A172 (cell line): ENCODE measurements around the gene PARL. TPM values are rescaled to one million over a fixed set of nuclear protein-coding genes. Genes with fewer than 3 reads are reported as not detected.

Experiments used
- DNase-seq: peaks from one replicate; pipeline ENCODE4 v3.0.0-alpha.2; 2015; ENCODE audit warnings: low spot score
- total RNA-seq: library from RNA; depleted of rRNA; stranded (reverse); fragments of >200 nt; shearing (Covaris generic); gene quantifications from 2 replicates; pipeline ENCODE4 v1.2.3, GENCODE V29; 2014

The PARL gene
- total RNA-seq, 1 experiment from 2014 or later, result 45.8 TPM

GRCh38 chr3:183818041-183818620 is 66.5 kb downstream of the PARL start:
- DNase-seq, result no peak

DNA sequence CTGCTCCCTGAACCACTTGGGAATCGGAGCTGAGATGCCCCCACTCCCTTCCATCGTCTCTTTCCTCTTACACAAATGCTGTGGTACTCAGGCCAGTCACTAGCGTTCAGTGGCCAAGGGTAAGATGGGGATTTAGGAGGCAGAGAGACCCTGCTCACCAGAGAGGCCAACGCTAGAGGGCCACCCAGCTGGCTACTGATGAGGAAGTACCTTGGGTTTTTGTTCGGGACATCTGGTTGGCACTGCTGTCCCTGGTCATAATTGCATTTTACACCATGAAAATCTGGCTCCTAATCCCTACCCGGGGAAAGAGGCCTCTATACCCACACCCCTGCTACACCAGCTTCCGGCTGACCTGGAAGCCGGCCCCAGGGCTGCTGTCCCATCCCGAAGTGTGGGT is 67.0 kb downstream of the PARL start:
- DNase-seq, result no peak

DNA sequence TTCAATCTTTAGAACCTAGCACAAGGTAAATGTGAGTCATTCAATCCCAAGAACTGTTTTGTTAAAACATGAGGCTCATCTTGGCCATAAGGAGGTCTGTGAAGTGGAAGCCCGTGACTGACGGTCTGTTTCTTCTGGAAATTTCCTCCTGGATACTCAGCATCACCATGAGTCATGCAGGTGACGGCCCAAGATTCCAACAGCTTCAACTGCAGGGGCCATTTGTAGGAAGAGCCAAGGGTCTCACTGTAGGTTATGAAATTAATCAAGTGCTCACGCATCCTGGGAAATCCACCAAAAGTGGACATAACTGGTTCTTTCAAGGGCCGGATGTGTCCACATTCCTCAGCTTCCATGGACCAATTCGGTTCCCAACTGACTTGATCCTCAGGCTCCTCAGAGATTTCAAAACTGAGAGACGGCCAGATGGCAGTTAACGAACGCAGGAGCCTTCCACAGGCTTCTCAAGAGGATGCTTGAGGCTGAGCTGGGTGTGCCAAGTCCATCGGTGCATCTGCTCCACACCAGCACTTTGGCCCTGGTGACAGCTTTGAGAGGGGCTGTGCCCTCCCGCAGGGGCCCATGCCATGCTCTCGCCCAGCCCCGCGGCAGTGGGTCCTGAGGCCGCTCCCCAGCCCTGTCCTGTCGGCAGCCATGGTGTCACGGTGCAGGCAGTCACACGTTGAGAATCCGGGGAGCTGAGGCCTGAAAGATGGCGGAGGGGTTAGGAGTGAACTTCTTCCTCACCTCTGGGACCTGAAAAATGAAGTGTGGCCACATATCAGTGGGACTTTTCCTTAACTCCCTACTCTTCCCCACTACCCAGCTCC is 67.8 kb downstream of the PARL start:
- no peak for DNase-seq

- no peak for DNase-seq
These were observed 68.7 kb downstream of the PARL start for GRCh38 chr3:183815951-183816475.

- DNase-seq, result no peak
These were observed 69.1 kb downstream of the PARL start for GRCh38 chr3:183815563-183815940.

GRCh38 chr3:183814240-183814639 is 70.4 kb downstream of the PARL start:
- DNase-seq, result no peak

DNA sequence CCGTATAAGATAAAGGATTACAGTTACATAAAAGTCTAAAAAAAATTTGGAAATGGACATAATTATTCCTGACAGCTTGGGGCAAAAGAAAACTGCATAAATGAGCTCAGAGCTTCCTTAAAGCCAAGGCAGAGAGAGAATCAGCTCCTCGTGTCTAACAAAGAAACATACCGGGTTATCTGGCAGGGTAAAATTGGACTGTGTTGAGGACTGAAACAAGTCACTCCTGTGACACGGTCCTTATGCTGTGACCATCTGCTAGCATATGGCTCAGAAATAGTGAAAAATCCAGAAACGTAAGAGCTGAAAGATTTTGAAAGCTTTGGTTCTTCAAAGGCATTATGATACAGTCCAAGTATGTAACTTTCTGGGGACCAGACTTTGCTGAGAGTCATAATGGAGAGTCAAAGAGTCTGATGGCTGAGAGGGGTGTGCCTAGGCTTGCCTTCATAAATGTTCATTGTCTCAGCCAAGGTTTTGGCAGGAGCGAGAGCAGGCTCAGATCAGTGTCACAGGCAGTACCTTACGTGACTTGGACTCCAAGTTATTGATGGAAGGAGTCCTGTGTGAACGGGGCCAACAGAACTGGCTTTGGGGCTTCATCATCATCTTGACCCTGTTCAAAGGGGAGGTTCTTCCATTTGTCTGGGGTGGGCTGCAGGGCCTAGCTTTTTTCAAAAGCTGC is 71.8 kb downstream of the PARL start:
- no peak for DNase-seq

DNA sequence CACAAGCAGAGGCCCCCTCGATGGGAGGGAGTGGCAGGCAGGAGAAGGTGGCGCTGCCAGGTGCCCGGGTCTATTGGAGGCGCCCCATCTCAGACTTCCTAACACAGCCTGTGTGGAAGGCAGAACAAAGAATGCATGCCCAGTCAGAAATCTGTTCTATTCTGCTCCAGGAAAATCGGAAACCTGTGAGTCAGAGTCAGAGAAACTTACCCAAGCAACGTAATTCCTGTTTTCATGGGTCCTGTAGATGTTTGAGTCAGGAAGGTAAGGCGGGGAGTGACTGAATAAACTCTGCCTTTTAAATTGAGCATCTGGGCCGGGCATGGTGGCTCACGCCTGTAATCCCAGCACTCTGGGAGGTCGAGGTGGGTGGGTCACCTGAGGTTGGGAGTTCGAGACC is 73.0 kb downstream of the PARL start:
- no peak for DNase-seq

- no peak for DNase-seq
These were observed 73.8 kb downstream of the PARL start for GRCh38 chr3:183810643-183811594.

- DNase-seq, result no peak
These were observed 75.4 kb downstream of the PARL start for GRCh38 chr3:183809270-183809669.

DNA sequence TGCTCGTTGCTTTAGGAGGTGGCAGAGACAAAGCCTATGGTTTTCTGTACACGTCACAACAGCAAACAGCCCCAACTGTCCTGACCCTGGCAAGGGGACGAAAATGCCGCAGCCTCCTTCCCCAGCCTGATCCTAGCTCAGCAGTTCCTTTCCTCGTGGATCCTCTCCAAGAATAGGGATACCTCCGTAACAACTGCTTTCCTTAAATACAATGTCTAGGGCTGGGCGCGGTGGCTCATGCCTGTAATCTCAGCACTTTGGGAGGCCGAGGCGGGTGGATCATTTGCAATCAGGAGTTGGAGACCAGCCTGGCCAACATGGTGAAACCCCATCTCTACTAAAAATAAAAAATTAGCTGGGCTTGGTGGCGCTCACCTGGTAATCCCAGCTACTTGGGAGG is 76.3 kb downstream of the PARL start:
- no peak for DNase-seq

GRCh38 chr3:183807881-183808280 is 76.8 kb downstream of the PARL start:
- DNase-seq, result no peak

- DNase-seq, result no peak
These were observed 77.4 kb downstream of the PARL start for GRCh38 chr3:183807209-183807728.

- no peak for DNase-seq
These were observed 81.7 kb downstream of the PARL start for GRCh38 chr3:183802989-183803388.

- DNase-seq, result no peak
These were observed 83.1 kb downstream of the PARL start for GRCh38 chr3:183801601-183802000.

DNA sequence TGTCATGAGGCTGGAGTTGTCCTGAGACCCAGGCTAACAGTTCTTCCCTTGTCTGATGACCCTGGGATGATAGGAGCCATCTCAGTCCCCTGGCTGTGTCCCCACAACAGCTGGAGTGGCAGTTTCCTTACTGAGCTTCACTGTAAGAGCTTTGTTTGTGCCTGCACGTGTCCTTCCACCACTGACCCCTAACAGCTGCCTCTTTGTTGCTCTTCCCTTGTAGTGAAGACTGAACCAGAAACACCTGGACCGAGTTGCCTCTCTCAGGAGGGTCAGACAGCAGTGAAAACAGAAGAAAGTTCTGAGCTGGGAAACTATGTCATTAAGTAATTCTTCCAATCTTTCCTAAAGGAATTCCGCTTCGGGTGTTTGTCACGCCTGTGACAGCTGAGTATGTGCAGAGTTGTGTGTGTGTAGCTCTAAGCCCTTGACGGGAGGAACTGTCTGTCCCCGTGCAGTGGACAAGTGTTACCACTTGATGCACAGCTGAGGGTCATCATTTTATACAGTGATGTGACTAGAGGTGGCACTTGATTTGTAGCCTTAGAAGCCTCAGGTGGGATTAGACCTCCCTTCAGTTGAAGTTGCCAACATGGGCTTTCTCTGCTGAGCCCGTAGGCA is 84.3 kb downstream of the PARL start:
- no peak for DNase-seq

DNA sequence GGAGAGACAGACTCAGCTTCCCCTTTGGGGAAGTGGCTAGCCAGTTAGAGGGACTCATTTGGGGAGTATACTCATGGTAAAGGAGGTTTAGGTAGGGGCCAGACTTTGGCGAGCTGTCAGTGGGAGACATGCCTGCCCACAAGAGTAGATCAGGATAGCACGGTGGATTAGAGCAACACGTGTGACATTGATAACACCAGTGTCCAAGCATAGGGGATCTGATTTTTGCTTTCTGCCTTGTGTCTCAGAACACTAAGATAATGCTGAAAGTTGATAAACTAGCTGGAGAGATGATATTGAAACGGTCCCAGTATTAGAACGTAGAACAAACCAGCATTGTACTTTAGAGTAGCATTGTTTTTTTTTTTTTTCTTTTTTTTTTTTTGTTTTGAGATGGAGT is 85.2 kb downstream of the PARL start:
- no peak for DNase-seq

- no peak for DNase-seq
These were observed 86.7 kb downstream of the PARL start for GRCh38 chr3:183797996-183798395.

- no peak for DNase-seq
These were observed 88.3 kb downstream of the PARL start for GRCh38 chr3:183796372-183796771.

- DNase-seq, result no peak
These were observed 90.2 kb downstream of the PARL start for GRCh38 chr3:183794452-183794851.

- DNase-seq, result no peak
These were observed 91.7 kb downstream of the PARL start for GRCh38 chr3:183792976-183793375.
